Measurements from ENCODE around the gene RASGRP3.

RASGRP3 gene

GRCh38 chr2:33581872-33582271, 105.4 kb downstream of the RASGRP3 start:
- no peak for DNase-seq (ENCODE audit: low read depth)

GRCh38 chr2:33583194-33583938, 106.9 kb downstream of the RASGRP3 start:
- peak; percentile 30 for DNase-seq (ENCODE audit: low read depth)

- no peak for DNase-seq (ENCODE audit: low read depth)
Observed at GRCh38 chr2:33586766-33587165, 110.3 kb downstream of the RASGRP3 start.

GRCh38 chr2:33588232-33588631, 111.8 kb downstream of the RASGRP3 start:
- no peak for DNase-seq (ENCODE audit: low read depth)

- no peak for DNase-seq (ENCODE audit: low read depth)
Observed at GRCh38 chr2:33589444-33589843, 113.0 kb downstream of the RASGRP3 start.

- DNase-seq (ENCODE audit: low read depth) = no peak
Observed at GRCh38 chr2:33595385-33595784, 118.9 kb downstream of the RASGRP3 start.

GRCh38 chr2:33597026-33597425, 120.6 kb downstream of the RASGRP3 start:
- no peak for DNase-seq (ENCODE audit: low read depth)

- no peak for DNase-seq (ENCODE audit: low read depth)
Observed at GRCh38 chr2:33598561-33599174, 122.2 kb downstream of the RASGRP3 start.

- DNase-seq (ENCODE audit: low read depth) = peak; percentile 98
Observed at GRCh38 chr2:33599175-33599942, 122.9 kb downstream of the RASGRP3 start, which contains the start of gene FAM98A. FAM98A (minus strand) TSS chr2:33599299; CDS start chr2:33599221, 78 bp downstream.

- no peak for DNase-seq (ENCODE audit: low read depth)
Observed at GRCh38 chr2:33599943-33600192, 123.4 kb downstream of the RASGRP3 start.

- DNase-seq (ENCODE audit: low read depth) = no peak
Observed at GRCh38 chr2:33602201-33602830, 125.9 kb downstream of the RASGRP3 start.

GRCh38 chr2:33603416-33603815, 127.0 kb downstream of the RASGRP3 start:
- no peak for DNase-seq (ENCODE audit: low read depth)

- DNase-seq (ENCODE audit: low read depth) = no peak
Observed at GRCh38 chr2:33605056-33605455, 128.6 kb downstream of the RASGRP3 start.

GRCh38 chr2:33606100-33606499, 129.7 kb downstream of the RASGRP3 start:
- no peak for DNase-seq (ENCODE audit: low read depth)

GRCh38 chr2:33606622-33607021, 130.2 kb downstream of the RASGRP3 start:
- no peak for DNase-seq (ENCODE audit: low read depth)

- no peak for DNase-seq (ENCODE audit: low read depth)
Observed at GRCh38 chr2:33607251-33607721, 130.8 kb downstream of the RASGRP3 start.

- DNase-seq (ENCODE audit: low read depth) = no peak
Observed at GRCh38 chr2:33607905-33608304, 131.5 kb downstream of the RASGRP3 start.

- DNase-seq (ENCODE audit: low read depth) = no peak
Observed at GRCh38 chr2:33614190-33614589, 137.7 kb downstream of the RASGRP3 start.
